Activated naive CD8-positive, alpha-beta T cell treated with anti-CD3 and anti-CD28 coated beads, Interleukin-2, amount 50 U/mL, for 24 hours (primary cell): ENCODE data around the gene OR5H2.
"Not testable (repeated sequence)": the region's sequence is repeated elsewhere in the genome, so short reads cannot be mapped to it uniquely, and the experiment has no call there.

Source experiments
- ATAC-seq: fragments of 150-1000 bp; cut with Tn5 transposase; one replicate; pipeline ENCODE4 v1.10.0; 2021
- DNase-seq: peaks from one replicate; pipeline ENCODE4 v3.0.0; 2021
- H3K27ac Mint-ChIP-seq: one replicate; pipeline ENCODE4 v1.8.0; 2021; ENCODE audit warnings: mild to moderate bottlenecking, mixed read lengths
- H3K27me3 Mint-ChIP-seq: one replicate; pipeline ENCODE4 v1.8.0; 2021; ENCODE audit warnings: mixed read lengths
- H3K36me3 Mint-ChIP-seq: one replicate; pipeline ENCODE4 v1.8.0; 2021; ENCODE audit warnings: low read depth, mixed read lengths
- H3K4me1 Mint-ChIP-seq: one replicate; pipeline ENCODE4 v1.8.0; 2021; ENCODE audit warnings: mixed read lengths
- H3K4me3 Mint-ChIP-seq: one replicate; pipeline ENCODE4 v1.8.0; 2021; ENCODE audit warnings: mild to moderate bottlenecking, moderate library complexity, mixed read lengths
- H3K9me3 Mint-ChIP-seq: one replicate; pipeline ENCODE4 v1.8.0; 2021; ENCODE audit warnings: mixed read lengths

The OR5H2 gene

GRCh38 chr3:98282205-98282604 is at the start of gene OR5H2:
Gene OR5H2, plus strand, starts transcription at chr3:98282505. Its CDS starts 398 bp downstream, at chr3:98282903.
- Mint-ChIP-seq H3K36me3 (no peaks in the 10 kb centered on the region), H3K9me3 (no peaks in the 10 kb centered on the region), H3K4me3 (no peak within 1 kb of the TSS), H3K4me1 (no peaks in the 10 kb centered on the region), H3K27me3 (peaks cover 3% of the 10 kb centered on the region), H3K27ac (no peak within 1 kb of the TSS)
- ATAC-seq (no peak), DNase-seq (no peak)

- Mint-ChIP-seq H3K4me1 (no peaks in the 10 kb centered on the region), H3K9me3 (no peaks in the 10 kb centered on the region), H3K27ac (no peak overlapping the region), H3K4me3 (no peak overlapping the region), H3K36me3 (no peaks in the 10 kb centered on the region), H3K27me3 (no peaks in the 10 kb centered on the region)
- no peak for DNase-seq
- ATAC-seq: no peak
Observed at GRCh38 chr3:98233468-98233867, 48.8 kb upstream of the OR5H2 start.

DNA sequence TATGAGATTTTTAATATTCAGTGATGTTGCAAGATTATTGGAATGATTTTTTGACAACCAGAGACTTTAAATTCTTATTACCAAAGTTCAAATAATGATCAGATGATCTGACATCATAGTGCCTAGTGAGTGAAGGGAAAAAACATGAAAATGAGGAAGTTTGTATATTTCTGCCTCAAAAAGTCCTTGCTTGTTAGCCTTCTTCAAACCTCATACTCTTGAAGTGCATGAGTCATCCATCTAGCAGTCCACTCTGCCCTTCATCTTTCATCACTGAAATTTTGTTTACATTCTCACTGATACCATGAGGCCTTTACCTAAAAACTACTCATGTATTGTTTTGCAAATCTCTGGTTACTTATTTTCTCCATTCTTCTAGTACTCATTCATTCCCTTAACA is 42.2 kb upstream of the OR5H2 start:
- ATAC-seq (no peak), DNase-seq (no peak)
- Mint-ChIP-seq H3K9me3 (no peaks in the 10 kb centered on the region), H3K27me3 (no peaks in the 10 kb centered on the region), H3K4me3 (no peak overlapping the region), H3K4me1 (no peaks in the 10 kb centered on the region), H3K36me3 (no peaks in the 10 kb centered on the region), H3K27ac (no peak overlapping the region)

GRCh38 chr3:98242155-98242554 is 40.1 kb upstream of the OR5H2 start:
- Mint-ChIP-seq H3K9me3 (no peaks in the 10 kb centered on the region), H3K4me1 (no peaks in the 10 kb centered on the region), H3K36me3 (no peaks in the 10 kb centered on the region), H3K27me3 (no peaks in the 10 kb centered on the region), H3K27ac (no peak overlapping the region), H3K4me3 (no peak overlapping the region)
- no peak for ATAC-seq
- DNase-seq: no peak

DNA sequence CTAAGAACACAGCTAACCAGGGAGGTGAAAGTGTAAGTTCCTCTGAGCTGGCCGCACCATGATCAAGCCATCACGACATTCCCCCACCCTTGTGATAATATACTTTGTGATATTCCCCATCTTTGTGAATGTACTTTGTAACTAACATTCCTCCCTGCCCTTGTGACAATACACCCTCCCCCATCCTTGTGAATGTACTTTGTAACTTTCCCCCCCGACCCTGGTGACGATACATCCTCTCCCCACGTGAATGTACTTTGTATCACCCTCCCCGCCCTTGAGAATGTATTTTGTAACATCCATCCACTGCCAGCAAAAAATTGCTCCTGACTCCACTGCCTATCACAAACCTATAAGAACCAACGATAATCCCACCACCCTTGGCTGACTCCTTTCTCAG is 38.5 kb upstream of the OR5H2 start:
- DNase-seq (no peak), ATAC-seq (no peak)

DNA sequence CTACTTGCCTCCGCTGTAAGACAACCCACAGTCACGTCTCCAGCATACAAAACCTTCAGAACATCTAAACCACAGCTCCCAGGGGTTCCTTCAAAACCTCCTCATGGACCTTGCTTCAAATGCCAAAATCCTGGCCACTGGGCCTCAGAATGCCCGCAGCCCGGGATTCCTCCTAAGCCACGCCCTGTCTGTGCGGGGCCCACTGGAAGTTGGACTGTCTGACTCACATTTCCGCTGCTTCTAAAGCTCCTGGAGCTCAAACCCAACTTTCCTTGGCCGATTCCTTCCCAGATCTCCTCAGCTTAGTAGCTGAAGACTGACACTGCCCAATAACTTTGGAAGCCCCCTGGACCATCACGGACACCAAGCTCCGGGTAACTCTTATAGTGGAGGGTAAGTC is 36.2 kb upstream of the OR5H2 start:
- Mint-ChIP-seq H3K9me3 (no peaks in the 10 kb centered on the region), H3K27ac (no peak overlapping the region), H3K4me3 (no peak overlapping the region), H3K36me3 (no peaks in the 10 kb centered on the region), H3K27me3 (no peaks in the 10 kb centered on the region), H3K4me1 (no peaks in the 10 kb centered on the region)
- DNase-seq (no peak), ATAC-seq (no peak)

More for the DNA sequence above, 38.5 kb upstream of the OR5H2 start:
- no peaks in the 10 kb centered on the region for H3K4me1 Mint-ChIP-seq
- no peaks in the 10 kb centered on the region for H3K36me3 Mint-ChIP-seq
- H3K4me3 Mint-ChIP-seq: no peak overlapping the region
- H3K9me3 Mint-ChIP-seq: no peaks in the 10 kb centered on the region
- no peak overlapping the region for H3K27ac Mint-ChIP-seq
- H3K27me3 Mint-ChIP-seq: no peaks in the 10 kb centered on the region

DNA sequence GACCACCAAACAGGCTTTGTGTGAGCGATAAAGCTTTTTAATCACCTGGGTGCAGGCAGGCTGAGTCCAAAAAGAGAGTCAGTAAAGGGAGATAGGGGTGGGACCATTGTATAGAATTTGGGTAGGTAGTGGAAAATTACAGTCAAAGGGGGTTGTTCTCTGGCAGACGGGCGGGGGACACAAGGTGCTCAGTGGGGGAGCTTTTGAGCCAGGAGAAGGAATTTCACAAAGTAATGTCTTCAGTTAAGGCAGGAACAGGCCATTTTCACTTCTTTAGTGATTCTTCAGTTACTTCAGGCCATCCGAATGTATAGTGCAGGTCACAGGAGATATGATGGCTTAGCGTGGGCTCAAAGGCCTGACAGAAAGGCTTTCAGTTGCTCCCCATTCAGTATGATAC is 26.3 kb upstream of the OR5H2 start:
- not testable (repeated sequence) for H3K4me3 Mint-ChIP-seq, H3K27ac Mint-ChIP-seq, ATAC-seq, H3K4me1 Mint-ChIP-seq, DNase-seq, H3K9me3 Mint-ChIP-seq, H3K27me3 Mint-ChIP-seq, H3K36me3 Mint-ChIP-seq

DNA sequence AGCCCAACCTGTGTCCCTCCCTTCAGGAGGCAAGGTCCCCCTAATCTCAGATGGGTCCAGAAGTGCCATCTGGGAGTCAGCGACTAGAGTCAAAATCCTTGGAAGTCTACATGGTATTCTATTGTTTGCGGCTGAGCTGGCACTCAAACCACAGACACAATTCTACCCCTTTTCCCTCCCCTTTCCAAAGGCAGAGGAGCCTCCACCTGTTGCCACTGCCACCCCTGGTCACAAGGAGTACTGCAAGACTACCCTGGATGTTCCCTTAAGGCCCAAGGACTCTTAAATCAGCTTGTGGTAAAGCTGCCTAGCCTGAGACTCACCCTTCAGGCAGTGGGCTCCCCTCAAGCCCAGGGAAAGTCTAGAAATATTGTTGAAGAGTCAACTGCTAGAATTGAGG is 22.6 kb upstream of the OR5H2 start:
- H3K9me3 Mint-ChIP-seq: no peaks in the 10 kb centered on the region
- no peak for DNase-seq
- no peak for ATAC-seq
- no peaks in the 10 kb centered on the region for H3K36me3 Mint-ChIP-seq
- no peaks in the 10 kb centered on the region for H3K27me3 Mint-ChIP-seq
- no peak overlapping the region for H3K27ac Mint-ChIP-seq
- no peak overlapping the region for H3K4me3 Mint-ChIP-seq
- H3K4me1 Mint-ChIP-seq: no peaks in the 10 kb centered on the region

DNA sequence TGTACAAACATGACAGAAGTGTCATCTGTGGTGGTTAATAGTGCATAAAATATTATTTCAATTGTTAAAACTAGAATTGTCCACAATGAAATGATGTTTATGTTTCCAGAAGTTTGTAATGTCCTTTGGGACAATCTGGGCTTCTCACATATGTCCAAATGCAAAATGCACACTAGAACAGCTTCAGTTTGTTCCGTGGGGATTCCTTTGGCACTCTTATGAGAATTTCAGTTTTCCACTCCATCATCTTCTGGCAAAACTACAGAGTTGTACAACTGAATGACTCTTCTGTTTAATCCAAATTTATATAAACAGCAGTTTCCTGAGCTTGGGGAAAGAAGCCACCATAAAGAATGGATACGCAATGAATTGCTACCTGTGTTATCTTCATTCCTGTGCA is 20.3 kb upstream of the OR5H2 start:
- Mint-ChIP-seq H3K4me1 (no peaks in the 10 kb centered on the region), H3K36me3 (no peaks in the 10 kb centered on the region), H3K27ac (no peak overlapping the region), H3K4me3 (no peak overlapping the region), H3K27me3 (no peaks in the 10 kb centered on the region), H3K9me3 (no peaks in the 10 kb centered on the region)
- ATAC-seq (no peak), DNase-seq (no peak)

DNA sequence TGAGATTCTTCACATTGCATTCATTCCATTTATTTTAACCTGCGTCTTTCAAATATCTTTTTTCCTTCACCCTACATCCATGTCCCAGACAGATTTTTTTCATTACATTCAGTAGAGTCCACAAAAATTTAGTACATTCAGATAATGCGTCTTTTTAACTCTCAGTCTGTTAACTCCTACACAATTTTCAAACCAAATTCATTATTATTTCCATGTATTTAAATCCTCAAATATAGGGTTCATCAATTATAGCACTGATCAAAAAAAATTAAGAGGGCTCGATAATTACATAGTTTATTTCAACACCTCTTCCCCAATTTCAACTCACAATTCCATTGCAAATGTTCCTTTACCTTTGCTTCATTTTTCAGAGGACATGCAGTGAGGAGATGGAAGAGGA is 18.4 kb upstream of the OR5H2 start, which contains the start of gene OR5H6:
Gene OR5H6, plus strand, starts transcription at position 301 of the 400 bp plus-strand sequence. Its CDS starts 89 bp downstream, at position 390.
- no peaks in the 10 kb centered on the region for H3K9me3 Mint-ChIP-seq
- H3K4me1 Mint-ChIP-seq: no peaks in the 10 kb centered on the region
- no peak within 1 kb of the TSS for H3K4me3 Mint-ChIP-seq
- no peak for DNase-seq
- H3K27me3 Mint-ChIP-seq: no peaks in the 10 kb centered on the region
- ATAC-seq: no peak
- no peak within 1 kb of the TSS for H3K27ac Mint-ChIP-seq
- no peaks in the 10 kb centered on the region for H3K36me3 Mint-ChIP-seq

DNA sequence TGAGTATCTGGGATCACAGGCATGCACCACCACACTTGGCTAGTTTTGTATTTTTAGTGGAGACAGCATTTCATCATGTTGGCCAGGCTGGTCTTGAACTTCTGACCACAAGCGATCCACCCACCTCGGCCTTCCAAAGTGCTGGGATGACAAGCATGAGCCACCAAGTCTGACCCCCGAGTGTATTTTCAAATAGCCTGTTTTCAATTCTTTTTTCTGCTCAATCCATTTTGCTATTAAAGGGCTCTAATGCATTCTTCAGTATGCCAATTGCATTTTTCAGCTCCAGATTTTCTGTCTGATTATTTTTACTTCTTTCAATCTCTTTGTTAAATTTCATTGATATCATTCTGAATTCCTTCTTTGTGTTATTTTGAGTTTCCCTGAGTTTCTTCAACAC is 12.5 kb upstream of the OR5H2 start:
- no peaks in the 10 kb centered on the region for H3K36me3 Mint-ChIP-seq
- no peak for ATAC-seq
- peaks cover 9% of the 10 kb centered on the region for H3K9me3 Mint-ChIP-seq
- no peaks in the 10 kb centered on the region for H3K27me3 Mint-ChIP-seq
- no peak overlapping the region for H3K27ac Mint-ChIP-seq
- H3K4me1 Mint-ChIP-seq: no peaks in the 10 kb centered on the region
- no peak for DNase-seq
- no peak overlapping the region for H3K4me3 Mint-ChIP-seq

- peaks cover 9% of the 10 kb centered on the region for H3K9me3 Mint-ChIP-seq
- ATAC-seq: no peak
- no peaks in the 10 kb centered on the region for H3K4me1 Mint-ChIP-seq
Observed at GRCh38 chr3:98272126-98272525, 10.2 kb upstream of the OR5H2 start.

DNA sequence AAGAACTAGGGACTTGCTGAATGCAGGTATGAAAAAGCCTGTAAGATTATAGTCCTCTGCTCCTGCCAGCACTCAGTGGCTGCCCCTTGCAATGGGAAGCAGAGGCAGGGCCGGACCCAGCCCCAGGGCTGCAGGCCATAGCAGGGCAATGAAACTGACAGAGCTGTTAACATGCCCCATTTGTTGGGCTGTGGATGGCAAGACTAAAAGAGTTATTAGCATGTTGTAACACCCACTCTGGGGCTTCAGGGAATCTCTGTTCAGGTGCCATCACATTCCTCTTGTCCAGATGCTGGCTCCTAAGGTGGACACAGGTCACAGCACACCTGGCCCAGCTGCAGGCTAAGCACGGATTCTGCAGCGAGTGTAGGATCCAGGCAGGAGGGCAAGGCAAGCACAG is 7.4 kb upstream of the OR5H2 start:
- no peak for ATAC-seq
- Mint-ChIP-seq H3K27me3 (peaks cover 3% of the 10 kb centered on the region), H3K4me1 (no peaks in the 10 kb centered on the region), H3K9me3 (peaks cover 8% of the 10 kb centered on the region), H3K36me3 (no peaks in the 10 kb centered on the region), H3K4me3 (no peak overlapping the region), H3K27ac (no peak overlapping the region)
- DNase-seq: no peak

More at GRCh38 chr3:98272126-98272525, 10.2 kb upstream of the OR5H2 start:
- Mint-ChIP-seq H3K27me3 (no peaks in the 10 kb centered on the region), H3K27ac (no peak overlapping the region), H3K4me3 (no peak overlapping the region), H3K36me3 (no peaks in the 10 kb centered on the region)
- DNase-seq: no peak

- H3K9me3 Mint-ChIP-seq: no peaks in the 10 kb centered on the region
- H3K27ac Mint-ChIP-seq: no peak overlapping the region
- ATAC-seq (no peak), DNase-seq (no peak)
- H3K36me3 Mint-ChIP-seq: no peaks in the 10 kb centered on the region
- H3K27me3 Mint-ChIP-seq: peaks cover 3% of the 10 kb centered on the region
- H3K4me1 Mint-ChIP-seq: no peaks in the 10 kb centered on the region
- no peak overlapping the region for H3K4me3 Mint-ChIP-seq
Observed at GRCh38 chr3:98290916-98291315, 8.6 kb downstream of the OR5H2 start.

DNA sequence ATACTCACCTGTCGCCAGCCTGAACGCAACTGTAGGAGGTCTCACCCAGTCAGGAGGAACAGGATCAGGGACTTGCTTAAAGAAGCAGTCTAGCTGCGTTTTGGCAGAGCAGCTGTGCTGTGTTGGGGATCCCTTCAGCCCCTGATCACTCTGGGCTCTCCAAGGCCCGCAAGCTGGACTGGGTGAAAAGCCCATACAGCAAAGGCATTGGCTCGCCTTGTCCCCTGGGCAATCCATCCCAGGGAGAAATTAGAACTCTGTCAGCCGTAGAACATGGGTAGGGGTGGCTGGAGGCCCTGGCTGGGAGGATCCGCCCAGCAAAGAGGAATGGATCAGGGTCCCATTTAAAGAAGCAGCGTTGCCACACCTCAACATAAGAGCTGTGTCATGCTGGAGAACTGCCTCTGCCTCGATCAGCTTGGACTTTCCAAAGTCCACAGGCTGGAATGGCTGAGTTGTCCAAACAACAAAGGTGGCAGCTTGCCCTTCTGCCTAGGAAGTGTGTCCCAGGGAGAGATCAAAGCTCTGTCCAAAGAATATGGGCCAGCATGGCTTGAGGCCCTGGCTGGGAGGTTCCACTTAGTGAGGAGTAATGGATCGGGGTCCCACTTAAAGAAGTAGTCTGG is 9.1 kb downstream of the OR5H2 start:
- ATAC-seq (no peak), DNase-seq (no peak)
- no peak overlapping the region for H3K27ac Mint-ChIP-seq
- peaks cover 3% of the 10 kb centered on the region for H3K27me3 Mint-ChIP-seq
- H3K36me3 Mint-ChIP-seq: no peaks in the 10 kb centered on the region
- no peaks in the 10 kb centered on the region for H3K4me1 Mint-ChIP-seq
- H3K4me3 Mint-ChIP-seq: no peak overlapping the region
- H3K9me3 Mint-ChIP-seq: no peaks in the 10 kb centered on the region

DNA sequence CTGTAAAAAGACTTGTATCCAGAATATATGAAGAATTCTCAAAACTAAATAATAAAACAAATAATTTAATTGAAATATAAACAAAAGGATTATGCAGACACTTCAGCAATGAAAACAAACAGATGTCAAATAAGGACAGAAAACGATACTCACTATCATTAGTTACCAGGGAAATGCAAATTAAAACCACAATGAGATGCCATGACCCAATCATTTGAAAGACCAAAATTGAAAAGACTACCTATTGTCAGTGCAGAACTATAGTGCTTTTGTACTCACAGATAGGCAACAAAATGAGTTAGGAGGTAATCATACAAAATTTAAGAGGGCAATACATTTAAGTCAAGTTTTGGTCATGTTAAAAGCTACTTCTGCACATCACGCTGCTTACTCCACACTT is 39.8 kb downstream of the OR5H2 start:
- peaks cover 8% of the 10 kb centered on the region for H3K27me3 Mint-ChIP-seq
- no peak overlapping the region for H3K27ac Mint-ChIP-seq
- no peak for DNase-seq

More for the DNA sequence above, 39.8 kb downstream of the OR5H2 start:
- Mint-ChIP-seq H3K4me1 (no peaks in the 10 kb centered on the region), H3K4me3 (no peak overlapping the region), H3K9me3 (no peaks in the 10 kb centered on the region), H3K36me3 (no peaks in the 10 kb centered on the region)
- ATAC-seq: no peak
